RWPE2 (cell line): Measurements from ENCODE around the gene LRP2.

Experiments used
- ATAC-seq: fragments of 200-7000 bp; cut with Tn5 transposase; 3 replicates; pipeline ENCODE4 v1.9.1; 2021; ENCODE audit warnings: low read depth
- DNase-seq: peaks from one replicate; pipeline ENCODE4 v3.0.0-alpha.2; 2020; ENCODE audit warnings: low spot score
- H3K27ac ChIP-seq: fragments of 450-650 bp; 2 replicates; pipeline ENCODE4 v1.5.1; 2017; ENCODE audit warnings: mild to moderate bottlenecking; ENCODE audit not compliant: poor library complexity, severe bottlenecking
- H3K27me3 ChIP-seq: fragments of 250-450 bp; sonication (Bioruptor Pico); 2 replicates; pipeline ENCODE4 v1.5.1; 2021; ENCODE audit warnings: mild to moderate bottlenecking, moderate library complexity; ENCODE audit not compliant: insufficient read depth, poor library complexity, severe bottlenecking
- H3K36me3 ChIP-seq: fragments of 250-450 bp; sonication (Bioruptor Pico); 2 replicates; pipeline ENCODE4 v1.5.1; 2020; ENCODE audit warnings: low read depth, mild to moderate bottlenecking, moderate library complexity
- H3K4me1 ChIP-seq: fragments of 250-450 bp; sonication (Bioruptor Pico); 2 replicates; pipeline ENCODE4 v1.5.1; 2021; ENCODE audit warnings: mild to moderate bottlenecking, moderate library complexity; ENCODE audit not compliant: insufficient read depth, poor library complexity, severe bottlenecking
- H3K4me3 ChIP-seq: fragments of 250-450 bp; sonication (Bioruptor Pico); 2 replicates; pipeline ENCODE4 v1.5.1; 2021; ENCODE audit warnings: mild to moderate bottlenecking, moderate library complexity; ENCODE audit not compliant: severe bottlenecking
- H3K9me3 ChIP-seq: fragments of 250-450 bp; sonication (Bioruptor Pico); 2 replicates; pipeline ENCODE4 v1.5.1; 2021; ENCODE audit warnings: mild to moderate bottlenecking, moderate library complexity; ENCODE audit not compliant: severe bottlenecking
- CTCF ChIP-seq: fragments of 450-650 bp; IDR thresholded peaks from one replicate; pipeline ENCODE4 v1.5.1; 2017; ENCODE audit warnings: mild to moderate bottlenecking, moderate library complexity; ENCODE audit not compliant: poor library complexity, severe bottlenecking

LRP2 gene

GRCh38 chr2:169294001-169294675 lies 68.2 kb downstream of the LRP2 start:
- no peaks in the 10 kb centered on the region for H3K27me3 ChIP-seq
- no peak overlapping the region for H3K27ac ChIP-seq
- H3K4me1 ChIP-seq: no peaks in the 10 kb centered on the region
- ATAC-seq (no peak), DNase-seq (no peak)
- no peak overlapping the region for H3K4me3 ChIP-seq
- no peaks in the 10 kb centered on the region for H3K36me3 ChIP-seq
- H3K9me3 ChIP-seq: no peaks in the 10 kb centered on the region
- TF ChIP-seq CTCF: no peak

- TF ChIP-seq CTCF: no peak
- Histone ChIP-seq H3K4me3 (no peak overlapping the region), H3K4me1 (no peaks in the 10 kb centered on the region), H3K27me3 (peaks cover 3% of the 10 kb centered on the region), H3K36me3 (no peaks in the 10 kb centered on the region), H3K27ac (no peak overlapping the region), H3K9me3 (no peaks in the 10 kb centered on the region)
- ATAC-seq (no peak), DNase-seq (no peak)
Observed at GRCh38 chr2:169291517-169291916, 70.8 kb downstream of the LRP2 start.

GRCh38 chr2:169290433-169290832 lies 71.9 kb downstream of the LRP2 start:
- TF ChIP-seq CTCF: no peak
- no peak for ATAC-seq
- no peak overlapping the region for H3K4me3 ChIP-seq

GRCh38 chr2:169287666-169288065 lies 74.7 kb downstream of the LRP2 start:
- no peak overlapping the region for H3K27ac ChIP-seq
- no peaks in the 10 kb centered on the region for H3K36me3 ChIP-seq
- no peak for ATAC-seq
- H3K4me1 ChIP-seq: no peaks in the 10 kb centered on the region
- no peak overlapping the region for H3K4me3 ChIP-seq
- peaks cover 3% of the 10 kb centered on the region for H3K27me3 ChIP-seq
- H3K9me3 ChIP-seq: no peaks in the 10 kb centered on the region
- no peak for DNase-seq
- no peak for TF ChIP-seq CTCF

More at GRCh38 chr2:169290433-169290832, 71.9 kb downstream of the LRP2 start:
- Histone ChIP-seq H3K27ac (no peak overlapping the region), H3K9me3 (no peaks in the 10 kb centered on the region), H3K27me3 (peaks cover 3% of the 10 kb centered on the region), H3K36me3 (no peaks in the 10 kb centered on the region), H3K4me1 (no peaks in the 10 kb centered on the region)
- DNase-seq: no peak

- ATAC-seq: no peak
- no peak for DNase-seq
Observed at GRCh38 chr2:169286624-169287231, 75.6 kb downstream of the LRP2 start.

More at GRCh38 chr2:169286624-169287231, 75.6 kb downstream of the LRP2 start:
- no peaks in the 10 kb centered on the region for H3K9me3 ChIP-seq
- no peaks in the 10 kb centered on the region for H3K4me1 ChIP-seq
- H3K36me3 ChIP-seq: no peaks in the 10 kb centered on the region
- H3K4me3 ChIP-seq: no peak overlapping the region
- no peak for TF ChIP-seq CTCF
- H3K27me3 ChIP-seq: peaks cover 3% of the 10 kb centered on the region
- H3K27ac ChIP-seq: no peak overlapping the region
